Gastroesophageal sphincter (tissue), 4 donors: Measurements from ENCODE around the gene PYGB. TPM values are rescaled to one million over a fixed set of nuclear protein-coding genes. Genes with fewer than 3 reads are reported as not detected.

Experiments
- ATAC-seq: fragments of 150-250 bp; one replicate; pipeline ENCODE4 v1.9.1; 2016; ENCODE audit warnings: mild to moderate bottlenecking, moderate library complexity
- H3K27ac ChIP-seq, 4 donors: fragments of 200-600 bp; sonication (generic) in 3 of 4; 1 replicate in 3 of 4; 2 replicates in 1 of 4; pipeline ENCODE4 v1.5.1; 2016 to 2019
- H3K27me3 ChIP-seq: fragments of 200-600 bp; sonication (generic); one replicate; pipeline ENCODE4 v1.5.1; 2019
- H3K36me3 ChIP-seq, 2 donors: fragments of 200-600 bp; sonication (generic); one replicate each; pipeline ENCODE4 v1.5.1; 2019; ENCODE audit warnings: control low read depth in 1 of 2
- H3K4me1 ChIP-seq, 3 donors: fragments of 200-600 bp; sonication (generic); 1 replicate in 2 of 3; 2 replicates in 1 of 3; pipeline ENCODE4 v1.5.1; 2016 to 2019; ENCODE audit warnings: control low read depth in 2 of 3
- H3K4me3 ChIP-seq, 2 donors: fragments of 200-600 bp; sonication (generic); one replicate each; pipeline ENCODE4 v1.5.1; 2019; ENCODE audit warnings: mild to moderate bottlenecking in 1 of 2, moderate library complexity in 1 of 2
- H3K9me3 ChIP-seq, 3 donors: fragments of 200-600 bp; sonication (generic); one replicate each; pipeline ENCODE4 v1.5.1; 2017 to 2019; ENCODE audit warnings: control low read depth in 2 of 3
- CTCF ChIP-seq, 4 experiments: fragments of 200-600 bp in 2 of 4; fragments of 450-650 bp in 2 of 4; sonication (generic) in 1 of 4; IDR thresholded peaks; one replicate each; pipeline ENCODE4 v1.5.1; 2017 to 2019; ENCODE audit warnings: antibody characterized with exemption in 4 of 4, mild to moderate bottlenecking in 2 of 4, moderate library complexity in 2 of 4
- EP300 ChIP-seq: sonication (generic); formaldehyde crosslinking; IDR thresholded peaks from one replicate; pipeline ENCODE4 v1.6.1; 2017; ENCODE audit warnings: antibody characterized with exemption, mild to moderate bottlenecking
- POLR2A ChIP-seq, 2 donors: fragments of 450-650 bp; IDR thresholded peaks; one replicate each; pipeline ENCODE4 v1.6.1; 2017; ENCODE audit warnings: antibody characterized with exemption in 2 of 2, mild to moderate bottlenecking in 2 of 2, moderate library complexity in 1 of 2
- POLR2AphosphoS5 ChIP-seq: sonication (generic); formaldehyde crosslinking; IDR thresholded peaks from one replicate; pipeline ENCODE4 v1.6.1; 2017; ENCODE audit warnings: antibody characterized with exemption
- WGBS, 2 donors: methylation state at CpG; one replicate each; pipeline ENCODE4 v1.1.5; 2018; ENCODE audit warnings: low coverage in 1 of 2; 5-methylcytosine and 5-hydroxymethylcytosine counted together
- total RNA-seq, 4 donors: library from RNA; depleted of rRNA; stranded (reverse); fragments of >200 nt; gene quantifications; one replicate each; pipeline ENCODE4 v1.1.0, GENCODE V29; 2016

Gene PYGB
- total RNA-seq, 4 donors from 2014 or later, result 131 to 663 (median 337) TPM

- H3K9me3 ChIP-seq, result no peaks in the 10 kb centered on the region
- H3K27me3 ChIP-seq, result no peaks in the 10 kb centered on the region
- TF ChIP-seq EP300, result no peak
- TF ChIP-seq POLR2A (IDR thresholded peaks at IDR 0.05), result no peak
- TF ChIP-seq POLR2AphosphoS5, result no peak
- no peak for TF ChIP-seq CTCF (IDR thresholded peaks at IDR 0.05)
- H3K4me3 ChIP-seq, result no peak overlapping the region
- H3K27ac ChIP-seq, result no peak overlapping the region
- H3K36me3 ChIP-seq, result no peaks in the 10 kb centered on the region
- ATAC-seq, result no peak
- peaks cover 4 to 33% (median 19%) of the 10 kb centered on the region in 3 donors for H3K4me1 ChIP-seq
- WGBS, 2 donors, result 74 to 79% methylated on average over 2 to 3 of the region's 10 CpGs
Measured at GRCh38 chr20:25242231-25242630, 5.7 kb upstream of the PYGB start.

GRCh38 chr20:25243416-25243979, 4.4 kb upstream of the PYGB start:
- H3K36me3 ChIP-seq, result no peaks in the 10 kb centered on the region
- H3K27me3 ChIP-seq, result no peaks in the 10 kb centered on the region
- peaks cover 0 to 25% (median 9%) of the 10 kb centered on the region in 3 donors for H3K4me1 ChIP-seq
- H3K9me3 ChIP-seq, result no peaks in the 10 kb centered on the region
- no peak for ATAC-seq
- TF ChIP-seq POLR2AphosphoS5 (no peak), EP300 (no peak), POLR2A (IDR thresholded peaks at IDR 0.05) (no peak), CTCF (IDR thresholded peaks at IDR 0.05) (no peak)
- H3K27ac ChIP-seq, result no peak overlapping the region
- no peak overlapping the region for H3K4me3 ChIP-seq

- H3K27ac ChIP-seq, result no peak overlapping the region
- no peak for TF ChIP-seq POLR2AphosphoS5
- TF ChIP-seq CTCF (IDR thresholded peaks at IDR 0.05), result no peak
- TF ChIP-seq POLR2A (IDR thresholded peaks at IDR 0.05), result no peak
- no peak for TF ChIP-seq EP300
- no peak for ATAC-seq
- H3K4me3 ChIP-seq, result no peak overlapping the region
- H3K27me3 ChIP-seq, result no peaks in the 10 kb centered on the region
- WGBS, 2 donors, result 96 to 100% methylated on average over 1 to 5 of the region's 5 CpGs
- no peaks in the 10 kb centered on the region for H3K9me3 ChIP-seq
- H3K4me1 ChIP-seq, result peaks cover 0 to 28% (median 11%) of the 10 kb centered on the region in 3 donors
- no peaks in the 10 kb centered on the region for H3K36me3 ChIP-seq
Measured at GRCh38 chr20:25244976-25245375, 2.9 kb upstream of the PYGB start.

GRCh38 chr20:25245461-25245860, 2.4 kb upstream of the PYGB start:
- no peak for TF ChIP-seq POLR2AphosphoS5
- no peak for TF ChIP-seq POLR2A (IDR thresholded peaks at IDR 0.05)
- TF ChIP-seq EP300, result no peak
- no peak for TF ChIP-seq CTCF (IDR thresholded peaks at IDR 0.05)
- no peaks in the 10 kb centered on the region for H3K9me3 ChIP-seq
- H3K27me3 ChIP-seq, result no peaks in the 10 kb centered on the region
- no peaks in the 10 kb centered on the region for H3K36me3 ChIP-seq
- H3K27ac ChIP-seq, result no peak overlapping the region
- no peak for ATAC-seq
- no peak overlapping the region for H3K4me3 ChIP-seq
- WGBS, 2 donors, result 60 to 100% methylated on average over 1 of the region's 1 CpG
- peaks cover 0 to 33% (median 16%) of the 10 kb centered on the region in 3 donors for H3K4me1 ChIP-seq

GRCh38 chr20:25246182-25246999, 1.5 kb upstream of the PYGB start:
- Histone ChIP-seq H3K9me3 (no peaks in the 10 kb centered on the region), H3K36me3 (no peaks in the 10 kb centered on the region), H3K27ac (peak overlapping the region in 3 of 4 donors; percentile 96 to 99 (median 97)), H3K4me1 (peaks cover 0 to 42% (median 23%) of the 10 kb centered on the region in 3 donors), H3K4me3 (peak overlapping the region in 1 of 2 donors; percentile 94), H3K27me3 (no peaks in the 10 kb centered on the region)
- WGBS, 2 donors, result 80% methylated on average over 5 of the region's 9 CpGs; no CpG with 5 or more reads in 1 of the 2 donors
- TF ChIP-seq POLR2AphosphoS5, result no peak
- no peak for TF ChIP-seq EP300
- no peak for TF ChIP-seq POLR2A (IDR thresholded peaks at IDR 0.05)
- no peak for TF ChIP-seq CTCF (IDR thresholded peaks at IDR 0.05)
- no peak for ATAC-seq
